CD4-positive, CD25-positive, alpha-beta regulatory T cell (primary cell): Measurements from ENCODE around the gene USP7. TPM values are rescaled to one million over a fixed set of nuclear protein-coding genes. Genes with fewer than 3 reads are reported as not detected.

Experiments used
- ATAC-seq, 2 donors: fragments of 150-1000 bp; cut with Tn5 transposase; one replicate each; pipeline ENCODE4 v1.10.0; 2021; ENCODE audit warnings: low read depth in 2 of 2, moderate number of reproducible peaks in 2 of 2, moderate library complexity in 1 of 2
- DNase-seq, 3 donors: peaks; one replicate each; pipeline versions ENCODE4 v3.0.0 to v3.0.0-alpha.2; 2012 to 2022; ENCODE audit warnings: mixed read lengths in 1 of 3
- H3K27ac ChIP-seq: one replicate; pipeline ENCODE4 v1.7.0; 2013; ENCODE audit warnings: mild to moderate bottlenecking, low read length; ENCODE audit not compliant: insufficient read depth, poor library complexity, severe bottlenecking
- H3K27me3 ChIP-seq: one replicate; pipeline ENCODE4 v1.7.0; 2013; ENCODE audit warnings: low read length; ENCODE audit not compliant: control insufficient read depth, insufficient read depth
- H3K36me3 ChIP-seq: one replicate; pipeline ENCODE4 v1.7.0; 2013; ENCODE audit warnings: mild to moderate bottlenecking, low read length, moderate library complexity; ENCODE audit not compliant: control insufficient read depth, insufficient read depth
- H3K4me1 ChIP-seq: 2 replicates; pipeline ENCODE4 v1.7.0; 2013; ENCODE audit warnings: mild to moderate bottlenecking, low read length; ENCODE audit not compliant: insufficient read depth, control insufficient read depth, poor library complexity, severe bottlenecking
- H3K4me3 ChIP-seq: one replicate; pipeline ENCODE4 v1.7.0; 2013; ENCODE audit warnings: low read depth, mild to moderate bottlenecking, low read length, moderate library complexity
- H3K9me3 ChIP-seq, 2 experiments: 1 replicate in 1 of 2; 2 replicates in 1 of 2; pipeline ENCODE4 v1.7.0; 2013; ENCODE audit warnings: low read length in 2 of 2, mild to moderate bottlenecking in 1 of 2, moderate library complexity in 1 of 2; ENCODE audit not compliant: control insufficient read depth in 2 of 2
- H3K27ac Mint-ChIP-seq, 3 donors: one replicate each; pipeline ENCODE4 v1.8.0; 2020 to 2022; ENCODE audit warnings: mild to moderate bottlenecking in 3 of 3, mixed read lengths in 3 of 3, moderate library complexity in 2 of 3
- H3K27me3 Mint-ChIP-seq: one replicate; pipeline ENCODE4 v1.8.0; 2022; ENCODE audit warnings: mild to moderate bottlenecking, mixed read lengths
- H3K36me3 Mint-ChIP-seq: one replicate; pipeline ENCODE4 v1.8.0; 2020; ENCODE audit warnings: mixed read lengths
- H3K4me1 Mint-ChIP-seq, 4 donors: one replicate each; pipeline ENCODE4 v1.8.0; 2020 to 2022; ENCODE audit warnings: mixed read lengths in 4 of 4, mild to moderate bottlenecking in 1 of 4
- H3K4me3 Mint-ChIP-seq, 4 donors: one replicate each; pipeline ENCODE4 v1.8.0; 2020 to 2022; ENCODE audit warnings: mild to moderate bottlenecking in 4 of 4, mixed read lengths in 4 of 4, moderate library complexity in 3 of 4
- H3K9me3 Mint-ChIP-seq, 7 donors: one replicate each; pipeline ENCODE4 v1.8.0; 2020 to 2022; ENCODE audit warnings: mixed read lengths in 7 of 7, mild to moderate bottlenecking in 3 of 7, moderate library complexity in 2 of 7
- polyA plus RNA-seq, 4 donors: library from polyadenylated mRNA; unstranded; fragments of 300-500 nt; fragmentation: Illumina TruSeq; gene quantifications; one replicate each; pipeline ENCODE4 v1.2.3, GENCODE V29; 2021
- total RNA-seq: library from RNA; stranded (reverse); gene quantifications from one replicate; pipeline ENCODE4 v1.2.3, GENCODE V29; 2022

USP7 gene
- total and polyA plus RNA-seq, 5 donors from 2014 or later, result 6.8 to 296 (median 7.1) TPM

GRCh38 chr16:8962393-8963009 lies 1.2 kb downstream of the USP7 start:
- no peaks in the 10 kb centered on the region for H3K9me3 ChIP-seq
- H3K27ac ChIP-seq, result peak overlapping the region; percentile 86
- H3K4me3 ChIP-seq, result peak overlapping the region; percentile 86
- peak; percentile 54 for ATAC-seq
- H3K9me3 Mint-ChIP-seq, result peaks cover 0 to 2% (median 0%) of the 10 kb centered on the region in 7 donors
- peak overlapping the region; percentile 87 to 96 (median 94) for H3K4me3 Mint-ChIP-seq
- peaks cover 56% of the 10 kb centered on the region for H3K4me1 ChIP-seq
- H3K36me3 Mint-ChIP-seq, result peaks cover 5% of the 10 kb centered on the region
- peak; percentile 47 to 89 (median 79) for DNase-seq
- H3K36me3 ChIP-seq, result no peaks in the 10 kb centered on the region
- no peaks in the 10 kb centered on the region for H3K27me3 ChIP-seq
- H3K27ac Mint-ChIP-seq, result peak overlapping the region; percentile 91 to 96 (median 91)
- peaks cover 33 to 60% (median 46%) of the 10 kb centered on the region in 4 donors for H3K4me1 Mint-ChIP-seq
- H3K27me3 Mint-ChIP-seq, result peaks cover 7% of the 10 kb centered on the region

- H3K4me3 ChIP-seq, result peak overlapping the region; percentile 86
Measured at GRCh38 chr16:8961811-8962390, 1.8 kb downstream of the USP7 start.

GRCh38 chr16:8960788-8961109 lies 3.0 kb downstream of the USP7 start:
- no peaks in the 10 kb centered on the region for H3K9me3 Mint-ChIP-seq
- H3K27me3 ChIP-seq, result no peaks in the 10 kb centered on the region
- no peaks in the 10 kb centered on the region for H3K9me3 ChIP-seq
- no peak for DNase-seq
- H3K27ac ChIP-seq, result peak overlapping the region; percentile 63
- peak overlapping the region; percentile 17 to 96 (median 26) for H3K27ac Mint-ChIP-seq
- H3K4me3 Mint-ChIP-seq, result peak overlapping the region; percentile 87 to 96 (median 94)
- H3K27me3 Mint-ChIP-seq, result no peaks in the 10 kb centered on the region
- H3K4me3 ChIP-seq, result peak overlapping the region; percentile 73
- ATAC-seq, result no peak
- no peaks in the 10 kb centered on the region for H3K36me3 ChIP-seq
- peaks cover 74% of the 10 kb centered on the region for H3K4me1 ChIP-seq
- peaks cover 5% of the 10 kb centered on the region for H3K36me3 Mint-ChIP-seq
- peaks cover 43 to 75% (median 61%) of the 10 kb centered on the region in 4 donors for H3K4me1 Mint-ChIP-seq

More at GRCh38 chr16:8961811-8962390, 1.8 kb downstream of the USP7 start:
- H3K4me3 Mint-ChIP-seq, result peak overlapping the region; percentile 87 to 96 (median 94)
- H3K9me3 Mint-ChIP-seq, result peaks cover 0 to 2% (median 0%) of the 10 kb centered on the region in 7 donors
- peaks cover 4% of the 10 kb centered on the region for H3K27me3 Mint-ChIP-seq
- H3K27me3 ChIP-seq, result no peaks in the 10 kb centered on the region
- no peaks in the 10 kb centered on the region for H3K36me3 ChIP-seq
- no peaks in the 10 kb centered on the region for H3K9me3 ChIP-seq
- ATAC-seq, result no peak
- DNase-seq, result no peak
- H3K4me1 ChIP-seq, result peaks cover 62% of the 10 kb centered on the region
- peak overlapping the region; percentile 91 to 96 (median 91) for H3K27ac Mint-ChIP-seq
- H3K4me1 Mint-ChIP-seq, result peaks cover 39 to 66% (median 52%) of the 10 kb centered on the region in 4 donors
- H3K36me3 Mint-ChIP-seq, result peaks cover 5% of the 10 kb centered on the region
- peak overlapping the region; percentile 86 for H3K27ac ChIP-seq

- H3K9me3 Mint-ChIP-seq, result no peaks in the 10 kb centered on the region
- H3K4me1 ChIP-seq, result peaks cover 80% of the 10 kb centered on the region
- peaks cover 44 to 80% (median 64%) of the 10 kb centered on the region in 4 donors for H3K4me1 Mint-ChIP-seq
Measured at GRCh38 chr16:8959921-8960787, 3.6 kb downstream of the USP7 start.

GRCh38 chr16:8958344-8959167 lies 5.2 kb downstream of the USP7 start:
- peak overlapping the region; percentile 49 for H3K27ac ChIP-seq
- peaks cover 86% of the 10 kb centered on the region for H3K4me1 ChIP-seq
- H3K4me1 Mint-ChIP-seq, result peaks cover 48 to 83% (median 72%) of the 10 kb centered on the region in 4 donors
- H3K36me3 ChIP-seq, result no peaks in the 10 kb centered on the region
- peak overlapping the region; percentile 90 to 96 (median 92) for H3K27ac Mint-ChIP-seq
- H3K9me3 Mint-ChIP-seq, result no peaks in the 10 kb centered on the region
- H3K9me3 ChIP-seq, result no peaks in the 10 kb centered on the region
- H3K27me3 Mint-ChIP-seq, result no peaks in the 10 kb centered on the region
- H3K4me3 Mint-ChIP-seq, result peak overlapping the region; percentile 87 to 96 (median 91)
- ATAC-seq (peak in 1 of 2 donors; percentile 9), DNase-seq (peak in 1 of 3 donors; percentile 66)
- H3K27me3 ChIP-seq, result no peaks in the 10 kb centered on the region
- peak overlapping the region; percentile 73 for H3K4me3 ChIP-seq
- H3K36me3 Mint-ChIP-seq, result peaks cover 5% of the 10 kb centered on the region

More at GRCh38 chr16:8959921-8960787, 3.6 kb downstream of the USP7 start:
- H3K27ac ChIP-seq, result peak overlapping the region; percentile 63
- Mint-ChIP-seq H3K27me3 (no peaks in the 10 kb centered on the region), H3K36me3 (peaks cover 5% of the 10 kb centered on the region), H3K27ac (peak overlapping the region; percentile 78 to 96 (median 90)), H3K4me3 (peak overlapping the region; percentile 87 to 96 (median 94))
- peak overlapping the region; percentile 73 for H3K4me3 ChIP-seq
- no peak for ATAC-seq
- peak in 2 of 3 donors; percentile 30 to 59 for DNase-seq
- no peaks in the 10 kb centered on the region for H3K36me3 ChIP-seq
- H3K27me3 ChIP-seq, result no peaks in the 10 kb centered on the region
- no peaks in the 10 kb centered on the region for H3K9me3 ChIP-seq

- H3K36me3 Mint-ChIP-seq, result peaks cover 5% of the 10 kb centered on the region
- H3K9me3 Mint-ChIP-seq, result no peaks in the 10 kb centered on the region
- ATAC-seq (no peak), DNase-seq (no peak)
- peaks cover 52 to 90% (median 78%) of the 10 kb centered on the region in 4 donors for H3K4me1 Mint-ChIP-seq
- H3K27me3 Mint-ChIP-seq, result no peaks in the 10 kb centered on the region
- H3K27ac Mint-ChIP-seq, result peak overlapping the region in 2 of 3 donors; percentile 20 to 96
- Histone ChIP-seq H3K27ac (no peak overlapping the region), H3K4me3 (peak overlapping the region; percentile 73), H3K9me3 (no peaks in the 10 kb centered on the region), H3K27me3 (no peaks in the 10 kb centered on the region), H3K36me3 (no peaks in the 10 kb centered on the region), H3K4me1 (peaks cover 93% of the 10 kb centered on the region)
- H3K4me3 Mint-ChIP-seq, result peak overlapping the region; percentile 87 to 96 (median 91)
Measured at GRCh38 chr16:8957509-8958157, 6.1 kb downstream of the USP7 start.
